Keratinocyte (primary cell): ENCODE measurements around the gene TNFRSF11A. TPM values are rescaled to one million over a fixed set of nuclear protein-coding genes. Genes with fewer than 3 reads are reported as not detected.
A peak's percentile ranks its signal among the peaks of the same experiment; 100 is the strongest.

ENCODE experiments used
- DNase-seq: peaks from one replicate; pipeline ENCODE4 v3.0.0-alpha.2; 2011; ENCODE audit warnings: low read depth, missing footprints, low spot score
- FAIRE-seq: peaks from 2 replicates; lab custom pipeline; 2011; peaks lifted over from hg19 to GRCh38; lab: Jason Lieb, UNC
- H2AFZ ChIP-seq: 2 replicates; pipeline ENCODE4 v1.6.0; 2012; ENCODE audit warnings: low read length, control low read depth, inconsistent platforms; ENCODE audit not compliant: control insufficient read depth
- H3K27ac ChIP-seq: 2 replicates; pipeline ENCODE4 v1.5.1; 2011; ENCODE audit warnings: low read length; ENCODE audit not compliant: control insufficient read depth, insufficient read depth
- H3K27me3 ChIP-seq: 3 replicates; pipeline ENCODE4 v1.6.0; 2011; ENCODE audit warnings: low read length; ENCODE audit not compliant: control insufficient read depth, insufficient read depth; ENCODE audit errors: extremely low read depth
- H3K36me3 ChIP-seq, 2 experiments: 2 replicates in 1 of 2; 3 replicates in 1 of 2; pipeline ENCODE4 v1.5.1; 2011; ENCODE audit warnings: low read length in 2 of 2, mild to moderate bottlenecking in 1 of 2; ENCODE audit not compliant: control insufficient read depth in 2 of 2, insufficient read depth in 2 of 2; ENCODE audit errors: extremely low read depth in 1 of 2
- H3K4me1 ChIP-seq: 3 replicates; pipeline ENCODE4 v1.5.1; 2011; ENCODE audit warnings: low read length; ENCODE audit not compliant: control insufficient read depth, insufficient read depth; ENCODE audit errors: extremely low read depth
- H3K4me2 ChIP-seq: 3 replicates; pipeline ENCODE4 v1.6.0; 2011; ENCODE audit warnings: low read depth, low read length; ENCODE audit not compliant: control insufficient read depth, insufficient read depth; ENCODE audit errors: extremely low read depth
- H3K4me3 ChIP-seq, 3 experiments: fragments of 200-600 bp in 1 of 3; sonication (generic) in 1 of 3; 2 replicates in 2 of 3; 3 replicates in 1 of 3; pipeline ENCODE4 v1.5.1; 2011 to 2016; ENCODE audit warnings: low read length in 3 of 3, mild to moderate bottlenecking in 3 of 3, control low read depth in 2 of 3, inconsistent platforms in 1 of 3, low read depth in 1 of 3, mixed read lengths in 1 of 3, mixed run types in 1 of 3, moderate library complexity in 1 of 3; ENCODE audit not compliant: control insufficient read depth in 2 of 3, insufficient read depth in 2 of 3; ENCODE audit errors: extremely low read depth in 1 of 3
- H3K79me2 ChIP-seq: 2 replicates; pipeline ENCODE4 v1.6.0; 2012; ENCODE audit warnings: low read length; ENCODE audit not compliant: control insufficient read depth, insufficient read depth
- H3K9ac ChIP-seq: 3 replicates; pipeline ENCODE4 v1.6.0; 2011; ENCODE audit warnings: low read length; ENCODE audit not compliant: control insufficient read depth, insufficient read depth; ENCODE audit errors: extremely low read depth
- H3K9me1 ChIP-seq: 3 replicates; pipeline ENCODE4 v1.6.0; 2011; ENCODE audit warnings: low read length; ENCODE audit not compliant: control insufficient read depth, insufficient read depth; ENCODE audit errors: extremely low read depth
- H3K9me3 ChIP-seq: 2 replicates; pipeline ENCODE4 v1.5.1; 2012; ENCODE audit warnings: low read depth, low read length; ENCODE audit not compliant: control insufficient read depth
- H4K20me1 ChIP-seq: 3 replicates; pipeline ENCODE4 v1.6.0; 2011; ENCODE audit warnings: low read length; ENCODE audit not compliant: control insufficient read depth, insufficient read depth; ENCODE audit errors: extremely low read depth
- EZH2 ChIP-seq: IDR thresholded peaks from one replicate; pipeline ENCODE4 v1.6.1; 2012; ENCODE audit warnings: inconsistent platforms, mild to moderate bottlenecking, low read length, moderate library complexity
- dilution Hi-C: fragments of 300-500 bp; cut with MboI; formaldehyde crosslinking; loops from one replicate; pipeline ENCODE4 v1.7.0; 2020; ENCODE audit warnings: low sequenced_read_pairs; ENCODE audit not compliant: extremely low pct_ligation_motif_present
- polyA plus RNA-seq, 5 experiments: library from polyadenylated mRNA; depleted of rRNA in 3 of 5; stranded (reverse) in 3 of 5; stranded (forward) in 1 of 5; unstranded in 1 of 5; fragments of >200 nt; gene quantifications; 1 replicate in 1 of 5; 2 replicates in 3 of 5; 3 replicates in 1 of 5; pipeline versions ENCODE4 v1.2.1 to v1.2.3, GENCODE V29; 2011 to 2012; ENCODE audit warnings: missing spikeins in 2 of 5, low read depth in 1 of 5, low replicate concordance in 1 of 5
- TF ChIP-seq, protein P1 (sequence below), 3 experiments: IDR thresholded peaks in 1 of 3; conservative IDR thresholded peaks in 1 of 3; optimal IDR thresholded peaks in 1 of 3; 2 replicates in 2 of 3; 3 replicates in 1 of 3; pipeline versions ENCODE3 to v1.5.1; 2011; ENCODE audit warnings: low read length in 3 of 3, mild to moderate bottlenecking in 3 of 3, moderate library complexity in 2 of 3, control low read depth in 1 of 3, inconsistent platforms in 1 of 3; ENCODE audit not compliant: insufficient read depth in 2 of 3; ENCODE audit errors: extremely low read depth in 1 of 3

The TNFRSF11A gene
- polyA plus RNA-seq, 1 donor (not counting 4 experiments of a cell fraction or from before 2014, with no cell fraction given): 0.51 TPM

DNA sequence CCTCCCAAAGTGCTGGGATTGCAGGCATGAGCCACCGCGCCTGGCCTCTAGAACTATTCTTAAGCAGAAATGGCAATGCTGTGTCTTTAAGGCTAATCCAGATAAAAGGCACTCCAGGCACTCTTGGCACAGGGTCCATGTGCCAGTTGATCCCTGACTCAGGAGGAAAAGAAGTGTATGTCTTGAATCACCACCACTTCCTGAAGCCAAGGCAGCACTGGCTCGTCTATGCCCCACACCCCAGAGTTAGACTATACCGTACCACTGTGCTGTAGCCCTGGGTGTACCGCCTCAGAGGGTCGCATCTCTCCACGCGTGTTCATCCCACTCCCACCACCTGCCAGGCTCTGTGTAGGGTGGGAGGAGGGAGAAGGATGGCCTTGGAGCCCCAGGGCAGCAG is 9.0 kb downstream of the TNFRSF11A start:
- Histone ChIP-seq H2AFZ (peak overlapping the region; percentile 30), H3K9me3 (no peaks in the 10 kb centered on the region), H3K9ac (no peak overlapping the region), H3K4me2 (peak overlapping the region; percentile 16), H3K4me1 (peaks cover 8% of the 10 kb centered on the region), H4K20me1 (no peaks in the 10 kb centered on the region), H3K79me2 (no peaks in the 10 kb centered on the region), H3K4me3 (no peak overlapping the region), H3K27ac (no peak overlapping the region), H3K36me3 (no peaks in the 10 kb centered on the region), H3K27me3 (no peaks in the 10 kb centered on the region), H3K9me1 (no peaks in the 10 kb centered on the region)
- TF ChIP-seq EZH2: no peak
- TF ChIP-seq, protein P1, sequence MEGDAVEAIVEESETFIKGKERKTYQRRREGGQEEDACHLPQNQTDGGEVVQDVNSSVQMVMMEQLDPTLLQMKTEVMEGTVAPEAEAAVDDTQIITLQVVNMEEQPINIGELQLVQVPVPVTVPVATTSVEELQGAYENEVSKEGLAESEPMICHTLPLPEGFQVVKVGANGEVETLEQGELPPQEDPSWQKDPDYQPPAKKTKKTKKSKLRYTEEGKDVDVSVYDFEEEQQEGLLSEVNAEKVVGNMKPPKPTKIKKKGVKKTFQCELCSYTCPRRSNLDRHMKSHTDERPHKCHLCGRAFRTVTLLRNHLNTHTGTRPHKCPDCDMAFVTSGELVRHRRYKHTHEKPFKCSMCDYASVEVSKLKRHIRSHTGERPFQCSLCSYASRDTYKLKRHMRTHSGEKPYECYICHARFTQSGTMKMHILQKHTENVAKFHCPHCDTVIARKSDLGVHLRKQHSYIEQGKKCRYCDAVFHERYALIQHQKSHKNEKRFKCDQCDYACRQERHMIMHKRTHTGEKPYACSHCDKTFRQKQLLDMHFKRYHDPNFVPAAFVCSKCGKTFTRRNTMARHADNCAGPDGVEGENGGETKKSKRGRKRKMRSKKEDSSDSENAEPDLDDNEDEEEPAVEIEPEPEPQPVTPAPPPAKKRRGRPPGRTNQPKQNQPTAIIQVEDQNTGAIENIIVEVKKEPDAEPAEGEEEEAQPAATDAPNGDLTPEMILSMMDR (optimal IDR thresholded peaks at IDR 0.05 in 1 of 3, IDR thresholded peaks at IDR 0.05 in 1 of 3, conservative IDR thresholded peaks at IDR 0.05 in 1 of 3; ENCODE audit: extremely low read depth in 1 of 3, insufficient read depth in 2 of 3, low read length in 3 of 3): no peak
- dilution Hi-C loops: no loop called here
- FAIRE-seq: peak; percentile 71
- DNase-seq: no peak

DNA sequence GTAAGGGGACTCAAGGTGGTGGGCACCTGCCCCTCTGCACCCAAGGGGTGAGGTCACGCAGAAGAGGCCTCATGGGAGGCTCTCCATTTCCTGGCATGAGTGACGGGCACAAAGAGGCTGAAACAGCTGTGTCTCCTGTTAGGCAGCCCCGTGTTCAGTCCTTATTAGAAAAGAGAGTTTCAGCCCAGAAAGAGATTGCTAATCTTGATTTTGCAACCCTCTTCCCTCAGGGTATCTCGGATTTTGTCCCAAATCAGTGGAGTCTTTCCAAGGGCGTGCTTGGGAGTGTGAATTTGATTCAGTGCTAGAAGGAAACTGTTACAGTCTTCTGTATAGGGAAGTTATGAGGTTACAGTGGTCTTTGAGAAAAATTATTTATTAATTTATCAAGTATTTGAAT is 10.4 kb downstream of the TNFRSF11A start:
- Histone ChIP-seq H2AFZ (no peak overlapping the region), H3K36me3 (no peaks in the 10 kb centered on the region), H3K79me2 (no peaks in the 10 kb centered on the region), H3K9me3 (no peaks in the 10 kb centered on the region), H3K4me1 (peaks cover 12% of the 10 kb centered on the region), H3K27me3 (no peaks in the 10 kb centered on the region), H3K4me3 (no peak overlapping the region), H3K27ac (no peak overlapping the region), H3K9me1 (no peaks in the 10 kb centered on the region), H4K20me1 (no peaks in the 10 kb centered on the region), H3K4me2 (no peak overlapping the region), H3K9ac (no peak overlapping the region)
- DNase-seq (no peak), FAIRE-seq (peak; percentile 23)
- TF ChIP-seq, protein P1 (optimal IDR thresholded peaks at IDR 0.05 in 1 of 3, IDR thresholded peaks at IDR 0.05 in 1 of 3, conservative IDR thresholded peaks at IDR 0.05 in 1 of 3; ENCODE audit: extremely low read depth in 1 of 3, insufficient read depth in 2 of 3, low read length in 3 of 3): no peak
- TF ChIP-seq EZH2: no peak
- dilution Hi-C loops: no loop called here
